A673 (cell line): Measurements from ENCODE around the gene FAM72D.
"Not testable (repeated sequence)": the region's sequence is repeated elsewhere in the genome, so short reads cannot be mapped to it uniquely, and the experiment has no call there.

ENCODE experiments used
- EZH2 ChIP-seq: fragments of 200-600 bp; sonication (generic); IDR thresholded peaks from 2 replicates; pipeline ENCODE4 v1.6.1; 2017; ENCODE audit warnings: borderline replicate concordance, low read depth, mild to moderate bottlenecking, mixed read lengths, antibody characterized with exemption, low read length; ENCODE audit not compliant: poor library complexity, severe bottlenecking
- TF ChIP-seq, protein P1 (sequence below): fragments of 300-800, 200-600 bp; sonication (generic); conservative IDR thresholded peaks from 2 replicates; pipeline ENCODE4 v1.5.1; 2017; ENCODE audit warnings: low read depth, mild to moderate bottlenecking, antibody characterized with exemption, low read length, moderate library complexity, mixed read lengths

DNA sequence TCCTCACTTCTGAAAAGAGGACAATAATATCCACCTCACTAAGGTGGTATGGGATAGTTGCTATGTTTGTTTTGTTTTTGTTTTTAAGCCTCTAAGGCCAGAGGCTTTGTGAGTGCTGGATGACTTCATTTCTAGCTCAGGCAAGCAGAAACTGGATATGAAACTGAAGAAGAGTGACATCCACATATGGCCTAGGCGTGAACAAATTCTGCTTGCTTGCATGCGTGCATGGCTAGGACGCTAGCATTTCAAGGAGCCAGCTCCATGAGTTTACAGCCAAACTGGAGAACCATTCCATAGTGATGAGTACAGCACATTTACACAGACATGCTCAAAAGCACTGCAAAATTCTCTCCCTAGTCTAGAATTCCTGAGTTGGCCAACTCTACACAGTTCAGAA, 37.6 kb upstream of the FAM72D start:
- TF ChIP-seq, protein P1, sequence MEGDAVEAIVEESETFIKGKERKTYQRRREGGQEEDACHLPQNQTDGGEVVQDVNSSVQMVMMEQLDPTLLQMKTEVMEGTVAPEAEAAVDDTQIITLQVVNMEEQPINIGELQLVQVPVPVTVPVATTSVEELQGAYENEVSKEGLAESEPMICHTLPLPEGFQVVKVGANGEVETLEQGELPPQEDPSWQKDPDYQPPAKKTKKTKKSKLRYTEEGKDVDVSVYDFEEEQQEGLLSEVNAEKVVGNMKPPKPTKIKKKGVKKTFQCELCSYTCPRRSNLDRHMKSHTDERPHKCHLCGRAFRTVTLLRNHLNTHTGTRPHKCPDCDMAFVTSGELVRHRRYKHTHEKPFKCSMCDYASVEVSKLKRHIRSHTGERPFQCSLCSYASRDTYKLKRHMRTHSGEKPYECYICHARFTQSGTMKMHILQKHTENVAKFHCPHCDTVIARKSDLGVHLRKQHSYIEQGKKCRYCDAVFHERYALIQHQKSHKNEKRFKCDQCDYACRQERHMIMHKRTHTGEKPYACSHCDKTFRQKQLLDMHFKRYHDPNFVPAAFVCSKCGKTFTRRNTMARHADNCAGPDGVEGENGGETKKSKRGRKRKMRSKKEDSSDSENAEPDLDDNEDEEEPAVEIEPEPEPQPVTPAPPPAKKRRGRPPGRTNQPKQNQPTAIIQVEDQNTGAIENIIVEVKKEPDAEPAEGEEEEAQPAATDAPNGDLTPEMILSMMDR: not testable (repeated sequence)
- TF ChIP-seq EZH2: not testable (repeated sequence)
